ENCODE data around the gene BNC2. TPM values are rescaled to one million over a fixed set of nuclear protein-coding genes. Genes with fewer than 3 reads are reported as not detected.

BNC2 gene
- total RNA-seq, 1 donor from 2014 or later: not detected

DNA sequence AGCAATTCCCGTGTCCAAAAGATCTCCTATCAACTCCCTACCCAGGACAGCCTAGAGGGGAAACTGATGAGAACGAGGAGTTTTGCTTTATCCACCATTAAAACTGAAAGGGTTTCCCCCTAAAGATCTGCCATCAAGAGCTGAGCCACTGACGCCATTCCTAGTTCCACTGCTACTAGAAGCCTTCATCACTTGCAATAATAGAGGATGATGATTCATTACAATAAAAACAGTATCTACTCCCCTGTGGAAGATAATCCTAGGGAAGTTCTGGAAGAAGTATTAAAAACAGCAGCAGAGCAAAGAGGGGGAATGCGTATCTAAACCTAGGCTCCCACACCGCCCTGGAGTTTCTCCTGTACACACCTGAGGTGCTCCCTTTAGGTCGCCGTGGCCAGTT lies 394.5 kb downstream of the BNC2 start:
- DNase-seq (ENCODE audit: low spot score): no peak
- Mint-ChIP-seq H3K4me1 (ENCODE audit: low read depth) (no peaks in the 10 kb centered on the region), H3K27ac (no peak overlapping the region), H3K9me3 (peaks cover 5% of the 10 kb centered on the region), H3K27me3 (ENCODE audit: insufficient read depth) (no peaks in the 10 kb centered on the region), H3K36me3 (ENCODE audit: low read depth) (no peaks in the 10 kb centered on the region), H3K4me3 (no peak overlapping the region)
- intact Hi-C loops (cut with micrococcal nuclease): no loop called here

- no peaks in the 10 kb centered on the region for H3K36me3 Mint-ChIP-seq (ENCODE audit: low read depth)
- H3K4me1 Mint-ChIP-seq (ENCODE audit: low read depth): no peaks in the 10 kb centered on the region
- no peaks in the 10 kb centered on the region for H3K27me3 Mint-ChIP-seq (ENCODE audit: insufficient read depth)
- intact Hi-C loops (cut with micrococcal nuclease): no loop called here
- H3K4me3 Mint-ChIP-seq: no peak overlapping the region
- DNase-seq (ENCODE audit: low spot score): no peak
- no peak overlapping the region for H3K27ac Mint-ChIP-seq
- H3K9me3 Mint-ChIP-seq: peaks cover 5% of the 10 kb centered on the region
Observed at GRCh38 chr9:16475257-16475656, 395.2 kb downstream of the BNC2 start.

- H3K4me3 Mint-ChIP-seq: no peak overlapping the region
- H3K27me3 Mint-ChIP-seq (ENCODE audit: insufficient read depth): no peaks in the 10 kb centered on the region
- H3K36me3 Mint-ChIP-seq (ENCODE audit: low read depth): no peaks in the 10 kb centered on the region
- DNase-seq (ENCODE audit: low spot score): no peak
- no peaks in the 10 kb centered on the region for H3K4me1 Mint-ChIP-seq (ENCODE audit: low read depth)
- H3K27ac Mint-ChIP-seq: no peak overlapping the region
- intact Hi-C loops (cut with micrococcal nuclease): no loop called here
- H3K9me3 Mint-ChIP-seq: peaks cover 12% of the 10 kb centered on the region
Observed at GRCh38 chr9:16469184-16469583, 401.3 kb downstream of the BNC2 start.

- intact Hi-C loops (cut with micrococcal nuclease): no loop called here
- Mint-ChIP-seq H3K4me1 (ENCODE audit: low read depth) (no peaks in the 10 kb centered on the region), H3K9me3 (peaks cover 4% of the 10 kb centered on the region), H3K27ac (no peak overlapping the region), H3K4me3 (no peak overlapping the region), H3K36me3 (ENCODE audit: low read depth) (no peaks in the 10 kb centered on the region), H3K27me3 (ENCODE audit: insufficient read depth) (no peaks in the 10 kb centered on the region)
- no peak for DNase-seq (ENCODE audit: low spot score)
Observed at GRCh38 chr9:16461851-16462250, 408.6 kb downstream of the BNC2 start.

- Mint-ChIP-seq H3K36me3 (ENCODE audit: low read depth) (no peaks in the 10 kb centered on the region), H3K4me1 (ENCODE audit: low read depth) (no peaks in the 10 kb centered on the region), H3K27ac (no peak overlapping the region), H3K9me3 (peaks cover 4% of the 10 kb centered on the region), H3K27me3 (ENCODE audit: insufficient read depth) (no peaks in the 10 kb centered on the region), H3K4me3 (no peak overlapping the region)
- no peak for DNase-seq (ENCODE audit: low spot score)
- intact Hi-C loops (cut with micrococcal nuclease): no loop called here
Observed at GRCh38 chr9:16461137-16461840, 409.2 kb downstream of the BNC2 start.

GRCh38 chr9:16460696-16461095 lies 409.8 kb downstream of the BNC2 start:
- H3K27me3 Mint-ChIP-seq (ENCODE audit: insufficient read depth): no peaks in the 10 kb centered on the region
- H3K27ac Mint-ChIP-seq: no peak overlapping the region
- intact Hi-C loops (cut with micrococcal nuclease): no loop called here
- H3K36me3 Mint-ChIP-seq (ENCODE audit: low read depth): no peaks in the 10 kb centered on the region
- H3K4me3 Mint-ChIP-seq: no peak overlapping the region
- DNase-seq (ENCODE audit: low spot score): no peak
- H3K4me1 Mint-ChIP-seq (ENCODE audit: low read depth): no peaks in the 10 kb centered on the region
- peaks cover 4% of the 10 kb centered on the region for H3K9me3 Mint-ChIP-seq

- Mint-ChIP-seq H3K4me3 (no peak overlapping the region), H3K4me1 (ENCODE audit: low read depth) (no peaks in the 10 kb centered on the region), H3K36me3 (ENCODE audit: low read depth) (no peaks in the 10 kb centered on the region), H3K27me3 (ENCODE audit: insufficient read depth) (no peaks in the 10 kb centered on the region), H3K9me3 (no peaks in the 10 kb centered on the region), H3K27ac (no peak overlapping the region)
- DNase-seq (ENCODE audit: low spot score): no peak
- intact Hi-C loops (cut with micrococcal nuclease): no loop called here
Observed at GRCh38 chr9:16459421-16460148, 410.9 kb downstream of the BNC2 start.

DNA sequence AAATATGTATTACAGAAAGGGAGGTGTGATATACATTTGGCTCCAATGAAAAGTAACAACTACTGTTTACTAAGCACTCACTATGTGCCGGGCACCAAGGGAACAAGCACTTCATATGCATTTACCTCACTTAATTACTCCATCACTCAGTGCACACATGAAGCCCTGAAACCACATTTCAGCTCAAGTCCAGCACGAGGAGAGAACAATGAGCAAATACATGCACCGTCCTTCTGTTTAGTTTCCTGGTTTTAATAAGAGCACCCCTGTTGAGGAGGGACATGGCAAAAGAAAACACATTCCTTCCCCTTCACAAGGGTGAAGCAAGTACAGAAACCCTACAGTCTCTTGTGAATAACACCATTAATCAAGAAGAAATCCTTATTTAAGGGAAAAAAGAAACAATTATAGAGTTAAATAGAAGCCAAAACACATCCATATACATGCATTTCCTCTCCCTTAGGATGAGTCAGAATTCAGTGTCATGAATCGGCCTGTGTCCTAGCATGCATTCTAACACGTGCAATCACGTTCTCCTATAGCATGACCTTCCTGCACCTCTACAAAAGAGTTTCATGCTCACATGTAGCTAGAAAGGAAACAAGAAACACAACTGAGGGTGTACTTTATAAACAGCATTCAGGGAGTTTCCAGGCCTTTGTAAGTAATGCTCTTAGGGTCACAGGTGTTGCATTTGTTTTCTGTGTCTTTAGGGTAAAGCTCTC lies 411.6 kb downstream of the BNC2 start:
- Mint-ChIP-seq H3K27ac (no peak overlapping the region), H3K36me3 (ENCODE audit: low read depth) (no peaks in the 10 kb centered on the region), H3K4me1 (ENCODE audit: low read depth) (no peaks in the 10 kb centered on the region), H3K27me3 (ENCODE audit: insufficient read depth) (no peaks in the 10 kb centered on the region), H3K4me3 (no peak overlapping the region), H3K9me3 (no peaks in the 10 kb centered on the region)
- intact Hi-C loops (cut with micrococcal nuclease): no loop called here
- DNase-seq (ENCODE audit: low spot score): no peak

GRCh38 chr9:16455842-16456241 lies 414.6 kb downstream of the BNC2 start:
- Mint-ChIP-seq H3K9me3 (no peaks in the 10 kb centered on the region), H3K27me3 (ENCODE audit: insufficient read depth) (no peaks in the 10 kb centered on the region), H3K4me3 (no peak overlapping the region), H3K4me1 (ENCODE audit: low read depth) (no peaks in the 10 kb centered on the region), H3K36me3 (ENCODE audit: low read depth) (no peaks in the 10 kb centered on the region), H3K27ac (no peak overlapping the region)
- intact Hi-C loops (cut with micrococcal nuclease): no loop called here
- DNase-seq (ENCODE audit: low spot score): no peak

- Mint-ChIP-seq H3K27me3 (ENCODE audit: insufficient read depth) (no peaks in the 10 kb centered on the region), H3K27ac (no peak overlapping the region), H3K4me3 (no peak overlapping the region), H3K9me3 (no peaks in the 10 kb centered on the region), H3K4me1 (ENCODE audit: low read depth) (no peaks in the 10 kb centered on the region), H3K36me3 (ENCODE audit: low read depth) (no peaks in the 10 kb centered on the region)
- intact Hi-C loops (cut with micrococcal nuclease): no loop called here
- DNase-seq (ENCODE audit: low spot score): no peak
Observed at GRCh38 chr9:16453390-16453789, 417.1 kb downstream of the BNC2 start.

GRCh38 chr9:16450578-16450977 lies 419.9 kb downstream of the BNC2 start:
- Mint-ChIP-seq H3K27ac (no peak overlapping the region), H3K9me3 (no peaks in the 10 kb centered on the region), H3K36me3 (ENCODE audit: low read depth) (no peaks in the 10 kb centered on the region), H3K27me3 (ENCODE audit: insufficient read depth) (no peaks in the 10 kb centered on the region), H3K4me1 (ENCODE audit: low read depth) (no peaks in the 10 kb centered on the region), H3K4me3 (no peak overlapping the region)
- no peak for DNase-seq (ENCODE audit: low spot score)
- intact Hi-C loops (cut with micrococcal nuclease): no loop called here

- intact Hi-C loops (cut with micrococcal nuclease): no loop called here
- DNase-seq (ENCODE audit: low spot score): no peak
- Mint-ChIP-seq H3K27me3 (ENCODE audit: insufficient read depth) (no peaks in the 10 kb centered on the region), H3K4me1 (ENCODE audit: low read depth) (no peaks in the 10 kb centered on the region), H3K27ac (no peak overlapping the region), H3K36me3 (ENCODE audit: low read depth) (no peaks in the 10 kb centered on the region), H3K4me3 (no peak overlapping the region), H3K9me3 (no peaks in the 10 kb centered on the region)
Observed at GRCh38 chr9:16450043-16450442, 420.4 kb downstream of the BNC2 start.

DNA sequence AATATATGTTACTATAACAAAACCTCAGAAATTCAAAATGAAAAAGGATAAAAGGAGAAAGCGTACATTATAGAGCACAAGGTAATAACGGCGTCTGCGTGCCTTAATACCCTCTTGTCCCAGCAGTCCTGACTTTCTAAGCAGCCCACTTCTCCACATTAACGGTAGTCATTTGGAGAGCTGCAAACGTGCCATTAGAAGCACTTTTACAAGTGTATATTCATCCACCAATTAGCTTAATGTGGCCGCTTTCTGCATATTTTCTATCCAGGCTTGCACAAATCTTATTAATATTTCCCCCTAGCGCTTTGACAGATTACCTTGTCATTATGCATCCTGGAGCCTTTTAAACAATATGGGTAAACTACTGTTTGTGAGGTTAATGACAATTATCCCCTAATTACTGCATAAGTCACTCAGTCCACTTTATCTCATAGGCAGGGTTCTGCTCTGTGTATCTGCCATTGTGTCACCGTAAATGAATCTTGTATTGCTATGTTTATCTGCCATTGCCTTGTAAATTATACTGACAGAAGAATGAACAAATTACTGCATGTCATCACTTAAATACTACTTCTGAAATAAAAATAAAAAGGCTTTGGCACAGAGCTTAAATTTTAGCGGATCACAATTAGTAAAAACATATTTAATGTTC lies 421.3 kb downstream of the BNC2 start:
- intact Hi-C loops (cut with micrococcal nuclease): no loop called here
- no peaks in the 10 kb centered on the region for H3K27me3 Mint-ChIP-seq (ENCODE audit: insufficient read depth)
- H3K9me3 Mint-ChIP-seq: no peaks in the 10 kb centered on the region
- H3K4me3 Mint-ChIP-seq: no peak overlapping the region
- H3K27ac Mint-ChIP-seq: no peak overlapping the region
- DNase-seq (ENCODE audit: low spot score): no peak
- H3K4me1 Mint-ChIP-seq (ENCODE audit: low read depth): no peaks in the 10 kb centered on the region
- H3K36me3 Mint-ChIP-seq (ENCODE audit: low read depth): no peaks in the 10 kb centered on the region

Data from activated T-helper 1 cell treated with anti-CD3 and anti-CD28 coated beads, Interleukin-12 subunit alpha, Interleukin-12 subunit beta, Interleukin-2, Interleukin-4 antibody, amounts not matched to agents 30 ng/mL and 10 ng/mL and 1 ng/mL, durations not matched to agents 14 hours and 24 hours and 36 hours (primary cell).